GM19023 (cell line): Measurements from ENCODE around the gene SERPINA9.
"Not testable (repeated sequence)": the region's sequence is repeated elsewhere in the genome, so short reads cannot be mapped to it uniquely, and the experiment has no call there.

Experiments used
- ATAC-seq: cut with Tn5 transposase; IDR thresholded peaks from one replicate; pipeline ENCODE4 v1.9.1; 2021; ENCODE audit warnings: mild to moderate bottlenecking, moderate library complexity; ENCODE audit not compliant: unreplicated experiment

The SERPINA9 gene

GRCh38 chr14:94428610-94429009, 47.4 kb downstream of the SERPINA9 start:
- no peak for ATAC-seq

GRCh38 chr14:94427016-94427613, 48.9 kb downstream of the SERPINA9 start:
- no peak for ATAC-seq

GRCh38 chr14:94426526-94426925, 49.5 kb downstream of the SERPINA9 start:
- ATAC-seq: no peak

- no peak for ATAC-seq
Observed at GRCh38 chr14:94424371-94424770, 51.6 kb downstream of the SERPINA9 start.

GRCh38 chr14:94423453-94424056, 52.4 kb downstream of the SERPINA9 start:
- ATAC-seq: no peak

GRCh38 chr14:94421316-94421715, 54.7 kb downstream of the SERPINA9 start:
- ATAC-seq: no peak

- not testable (repeated sequence) for ATAC-seq
Observed at GRCh38 chr14:94417497-94418205, 58.3 kb downstream of the SERPINA9 start.
